GM10248 (cell line): ENCODE results near the gene PRSS22.

Experiments used
- CTCF ChIA-PET: fragments of 300-600 bp; sonication (Branson Sonifier 250); formaldehyde crosslinking; extraction: SDS; loops from one replicate; lab custom pipeline; 2021; ENCODE audit warnings: antibody characterized with exemption; lab: Yijun Ruan, JAX
- POLR2A ChIA-PET: fragments of 350-650 bp; sonication (Branson Sonifier 250); formaldehyde crosslinking; extraction: SDS; loops from one replicate; lab custom pipeline; 2020; ENCODE audit warnings: antibody characterized with exemption; lab: Yijun Ruan, JAX
- DNase-seq: peaks from one replicate; pipeline ENCODE4 v3.0.0; 2012; ENCODE audit errors: extremely low spot score
- TF ChIP-seq, protein P1 (sequence below): IDR thresholded peaks from 2 replicates; pipeline ENCODE4 v1.5.1; 2012; ENCODE audit warnings: mild to moderate bottlenecking, low read depth; ENCODE audit errors: extremely low read depth, missing control alignments, control extremely low read depth

Gene PRSS22

DNA sequence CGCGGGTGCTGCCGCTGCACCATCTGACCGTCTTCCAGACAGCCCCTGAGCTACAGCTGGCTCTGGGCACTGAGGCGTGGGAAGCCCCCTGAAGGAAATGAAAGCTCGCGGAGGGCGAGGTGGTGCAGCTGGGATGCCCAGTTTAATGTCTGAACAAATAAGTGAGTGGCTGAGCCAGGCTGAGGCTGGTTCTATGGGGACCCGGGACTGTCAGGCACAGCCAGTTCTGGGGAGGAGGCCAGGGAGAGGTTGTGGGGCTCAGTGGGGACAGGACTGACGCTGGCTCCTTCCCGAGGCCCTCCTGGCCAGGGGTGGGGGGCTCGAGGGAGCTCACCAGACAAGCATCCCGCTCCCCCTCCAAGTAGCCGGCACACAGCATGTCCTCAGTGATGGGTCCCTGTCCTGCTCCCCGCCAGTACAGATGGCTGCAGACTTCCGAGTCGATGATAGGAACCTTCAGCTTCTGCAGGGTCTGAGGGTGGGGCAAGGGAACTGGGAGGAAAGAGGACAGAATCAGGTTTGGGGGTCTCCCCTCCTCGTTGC is 4.4 kb downstream of the PRSS22 start:
- POLR2A ChIA-PET: interaction anchor here (0.6 kb wide), 1 partner anchor 72 kb away, joined by 6 read pairs; no protein-coding TSS in a partner anchor
- TF ChIP-seq, protein P1, sequence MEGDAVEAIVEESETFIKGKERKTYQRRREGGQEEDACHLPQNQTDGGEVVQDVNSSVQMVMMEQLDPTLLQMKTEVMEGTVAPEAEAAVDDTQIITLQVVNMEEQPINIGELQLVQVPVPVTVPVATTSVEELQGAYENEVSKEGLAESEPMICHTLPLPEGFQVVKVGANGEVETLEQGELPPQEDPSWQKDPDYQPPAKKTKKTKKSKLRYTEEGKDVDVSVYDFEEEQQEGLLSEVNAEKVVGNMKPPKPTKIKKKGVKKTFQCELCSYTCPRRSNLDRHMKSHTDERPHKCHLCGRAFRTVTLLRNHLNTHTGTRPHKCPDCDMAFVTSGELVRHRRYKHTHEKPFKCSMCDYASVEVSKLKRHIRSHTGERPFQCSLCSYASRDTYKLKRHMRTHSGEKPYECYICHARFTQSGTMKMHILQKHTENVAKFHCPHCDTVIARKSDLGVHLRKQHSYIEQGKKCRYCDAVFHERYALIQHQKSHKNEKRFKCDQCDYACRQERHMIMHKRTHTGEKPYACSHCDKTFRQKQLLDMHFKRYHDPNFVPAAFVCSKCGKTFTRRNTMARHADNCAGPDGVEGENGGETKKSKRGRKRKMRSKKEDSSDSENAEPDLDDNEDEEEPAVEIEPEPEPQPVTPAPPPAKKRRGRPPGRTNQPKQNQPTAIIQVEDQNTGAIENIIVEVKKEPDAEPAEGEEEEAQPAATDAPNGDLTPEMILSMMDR: no peak
- DNase-seq: no peak
- CTCF ChIA-PET: interaction anchor here (0.8 to 2.9 kb wide), 7 partner anchors 9 to 73 kb away, joined by 3 to 11 read pairs (median 5); no protein-coding TSS in a partner anchor

- CTCF ChIA-PET: interaction anchor here (0.8 to 2.9 kb wide), 5 partner anchors 14 to 74 kb away, joined by 3 to 11 read pairs (median 4); no protein-coding TSS in a partner anchor
Observed at GRCh38 chr16:2852731-2853507, 5.1 kb downstream of the PRSS22 start.

GRCh38 chr16:2852003-2852730 is 5.8 kb downstream of the PRSS22 start:
- DNase-seq: no peak
- POLR2A ChIA-PET: no interaction called here
- CTCF ChIA-PET: interaction anchor here (1.1 kb wide), 1 partner anchor 13 kb away, joined by 4 read pairs; no protein-coding TSS in a partner anchor
- TF ChIP-seq, protein P1: no peak

More at GRCh38 chr16:2852731-2853507, 5.1 kb downstream of the PRSS22 start:
- TF ChIP-seq, protein P1: no peak
- DNase-seq: no peak
- POLR2A ChIA-PET: interaction anchor here (0.6 kb wide), 1 partner anchor 73 kb away, joined by 6 read pairs; no protein-coding TSS in a partner anchor

DNA sequence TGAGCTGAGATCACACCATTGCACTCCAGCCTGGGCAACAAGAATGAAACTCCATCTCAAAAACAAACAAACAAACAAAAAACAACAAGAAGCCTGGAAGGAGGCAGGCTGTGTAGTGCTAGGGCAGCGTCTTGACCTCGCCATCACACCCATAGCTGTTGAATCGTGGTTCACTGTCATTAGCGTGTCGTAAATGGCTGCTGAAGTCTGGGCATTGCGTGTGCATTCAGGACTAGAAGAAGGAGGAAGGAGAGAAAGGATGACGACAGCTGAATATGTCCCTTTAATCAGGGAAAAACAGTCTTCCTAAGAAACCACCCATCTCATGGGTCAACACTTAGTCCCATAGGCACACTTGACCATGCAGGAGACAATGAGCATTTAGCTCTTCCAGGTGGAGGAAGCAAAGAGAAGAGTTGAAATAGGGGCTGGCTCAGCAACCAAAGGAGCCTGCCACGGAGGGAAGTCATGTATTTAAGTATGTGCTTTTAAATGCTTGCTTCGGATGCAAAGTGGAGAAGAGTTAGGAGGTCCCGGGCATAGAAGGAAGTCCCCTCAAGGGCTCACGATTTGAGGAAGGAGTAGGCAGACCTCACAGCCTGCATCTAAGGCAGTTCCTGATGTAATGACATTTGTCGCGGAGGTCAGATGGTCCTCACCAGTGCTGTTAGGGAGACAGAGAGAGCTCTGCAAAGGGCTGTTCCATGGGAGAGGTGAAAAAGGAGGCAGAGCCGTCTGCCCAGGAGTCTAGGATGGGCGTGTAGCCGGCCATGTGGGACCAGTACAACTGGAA is 8.8 kb downstream of the PRSS22 start:
- no peak for DNase-seq
- POLR2A ChIA-PET: no interaction called here
- CTCF ChIA-PET: interaction anchor here (1.2 to 3.9 kb wide), 2 partner anchors 9 to 10 kb away, joined by 3 to 14 read pairs; partner anchors contain the start of gene PRSS22
- TF ChIP-seq, protein P1: no peak

GRCh38 chr16:2846511-2847310 is 11.3 kb downstream of the PRSS22 start:
- TF ChIP-seq, protein P1: no peak
- DNase-seq: no peak
- CTCF ChIA-PET: no interaction called here
- POLR2A ChIA-PET: no interaction called here
